Measurements from ENCODE around the gene PSMB4.

- no peak for TF ChIP-seq EZH2phosphoT487 (IDR thresholded peaks at IDR 0.05; ENCODE audit: borderline replicate concordance)
- no peak for TF ChIP-seq CTCF (conservative IDR thresholded peaks at IDR 0.05; ENCODE audit: low read length)
These were observed 14.8 kb upstream of the PSMB4 start for GRCh38 chr1:151384584-151384983.
